HG03457 (cell line): ENCODE data around the gene PUS7.
"Not testable (repeated sequence)": the region's sequence is repeated elsewhere in the genome, so short reads cannot be mapped to it uniquely, and the experiment has no call there.

Source experiments
- ATAC-seq: cut with Tn5 transposase; IDR thresholded peaks from one replicate; pipeline ENCODE4 v1.9.1; 2021; ENCODE audit warnings: moderate number of reproducible peaks; ENCODE audit not compliant: unreplicated experiment

The PUS7 gene

DNA sequence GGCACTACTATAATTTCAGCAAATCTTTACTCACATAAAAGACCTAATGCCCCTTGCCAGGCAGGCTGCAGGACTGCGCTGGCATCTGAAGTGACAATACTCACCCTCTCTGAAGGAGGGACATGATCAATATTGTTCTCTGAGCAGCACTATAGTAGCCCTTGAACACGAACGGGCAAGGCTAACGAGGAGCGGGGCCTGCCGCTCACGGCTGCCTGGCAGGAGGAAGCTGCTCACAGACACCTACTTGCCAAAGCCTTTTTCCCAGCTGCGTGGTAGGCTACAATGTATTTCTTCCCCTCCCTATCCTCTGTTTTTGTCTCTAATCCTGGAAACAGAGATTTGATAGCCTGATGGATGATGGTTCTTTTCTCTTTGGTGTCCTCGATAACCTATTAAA, 19.9 kb downstream of the PUS7 start:
- ATAC-seq: no peak

DNA sequence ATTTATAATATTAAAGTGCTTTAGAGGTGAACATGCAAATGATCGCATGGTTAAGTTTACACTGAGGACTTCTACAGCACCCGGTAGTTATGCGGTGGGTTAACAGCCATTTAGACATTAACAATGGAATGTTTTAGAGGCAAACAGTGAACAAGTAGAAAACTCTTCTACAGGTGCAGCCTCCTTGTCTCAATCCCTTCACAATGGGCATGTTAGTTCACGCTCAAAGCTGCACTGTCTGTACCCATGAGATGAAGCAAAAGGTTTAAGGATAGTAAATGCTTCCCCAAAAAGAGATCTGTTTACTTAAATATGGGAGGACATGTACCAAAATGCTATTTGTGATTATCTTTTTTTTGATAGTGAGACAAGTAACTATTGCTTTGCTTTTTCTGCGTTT, 25.1 kb downstream of the PUS7 start:
- ATAC-seq: no peak

DNA sequence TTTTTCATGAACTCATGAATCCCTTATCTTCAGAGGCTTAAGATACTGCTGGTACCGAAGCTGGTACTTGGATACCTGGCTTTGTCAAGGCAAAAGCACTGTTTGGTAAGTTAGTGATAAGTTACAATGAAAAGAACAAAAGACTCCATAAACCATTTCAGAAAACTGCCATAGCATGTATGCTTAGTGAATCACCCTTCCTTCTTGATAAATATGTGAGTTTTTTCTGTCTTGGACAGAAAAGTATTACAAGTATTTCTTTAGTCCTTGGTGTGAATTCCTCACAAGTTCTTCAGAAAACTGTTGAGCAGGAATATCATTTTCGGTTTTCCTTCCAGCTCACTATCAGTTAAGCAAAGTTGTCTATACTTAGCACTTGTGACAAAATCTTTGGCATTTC, 25.6 kb downstream of the PUS7 start:
- ATAC-seq: no peak

DNA sequence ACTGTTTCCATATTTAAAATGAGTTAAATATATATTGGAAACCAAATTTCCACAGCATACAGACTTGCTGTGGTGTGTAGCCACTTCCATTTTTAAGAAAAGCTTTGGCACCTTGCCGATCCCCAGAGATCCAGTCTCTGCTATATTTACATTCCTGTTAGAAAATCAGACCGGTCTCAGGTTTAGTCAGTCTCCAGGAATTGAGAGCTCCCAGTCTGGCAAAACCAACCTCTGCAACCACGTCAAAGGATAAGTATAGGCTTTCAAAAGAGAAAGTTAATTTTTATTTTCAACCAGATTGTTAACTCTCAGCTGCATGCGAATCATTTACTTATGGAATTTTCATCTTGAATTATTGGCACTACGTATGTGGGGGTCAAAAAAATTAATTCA, 28.2 kb downstream of the PUS7 start:
- ATAC-seq: no peak

DNA sequence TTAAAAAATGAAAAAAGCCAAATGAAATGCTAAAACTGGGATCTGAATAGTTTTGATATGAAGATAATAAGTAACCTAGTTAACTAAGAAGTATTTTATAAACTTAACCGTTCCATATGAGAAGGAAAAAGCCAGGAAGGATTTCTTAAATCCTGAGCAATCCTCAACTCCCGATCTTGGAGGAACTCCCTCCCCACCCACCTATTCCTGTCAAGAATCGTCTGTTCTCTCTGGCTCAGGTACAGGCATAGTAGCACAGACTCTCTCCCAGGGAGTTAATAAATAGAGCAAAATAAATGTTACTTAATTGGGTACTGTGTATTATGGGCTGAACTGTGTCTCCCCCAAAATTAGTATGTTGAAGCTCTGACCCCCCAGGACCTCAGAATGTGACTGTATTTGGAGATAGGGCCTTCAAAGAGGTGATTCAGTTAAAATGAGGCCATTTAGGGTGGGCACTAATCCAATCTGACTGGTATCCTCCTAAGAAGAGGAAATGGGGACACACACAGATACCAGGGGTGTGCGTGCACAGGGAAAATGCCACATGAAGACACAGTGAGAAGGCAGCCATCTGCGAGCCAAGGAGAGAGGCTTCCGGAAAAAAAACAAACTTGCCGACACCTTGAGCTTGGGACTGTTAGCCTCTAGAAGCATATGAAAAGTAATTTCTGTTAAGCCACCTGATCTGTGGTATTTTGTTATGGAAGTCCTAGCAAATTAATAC, 28.7 kb downstream of the PUS7 start:
- ATAC-seq: no peak

DNA sequence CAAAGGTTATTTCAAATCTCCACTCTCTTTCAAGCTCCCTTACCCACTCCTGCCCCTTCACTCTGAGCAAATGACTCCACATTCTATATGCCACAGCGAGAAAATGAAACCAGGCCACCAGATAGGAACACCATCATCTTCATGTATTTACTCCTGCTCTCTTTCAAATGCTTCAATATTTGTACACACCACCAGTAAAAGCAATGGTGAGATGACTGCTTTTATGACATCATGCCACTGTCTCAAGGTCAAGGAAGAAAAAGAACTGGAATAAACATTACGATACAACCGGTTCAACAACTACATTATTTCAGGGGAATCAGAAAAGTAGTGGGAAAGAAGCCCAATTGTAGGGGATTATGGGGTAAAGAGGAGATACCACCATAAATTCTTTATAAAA, 32.7 kb downstream of the PUS7 start:
- ATAC-seq: no peak

DNA sequence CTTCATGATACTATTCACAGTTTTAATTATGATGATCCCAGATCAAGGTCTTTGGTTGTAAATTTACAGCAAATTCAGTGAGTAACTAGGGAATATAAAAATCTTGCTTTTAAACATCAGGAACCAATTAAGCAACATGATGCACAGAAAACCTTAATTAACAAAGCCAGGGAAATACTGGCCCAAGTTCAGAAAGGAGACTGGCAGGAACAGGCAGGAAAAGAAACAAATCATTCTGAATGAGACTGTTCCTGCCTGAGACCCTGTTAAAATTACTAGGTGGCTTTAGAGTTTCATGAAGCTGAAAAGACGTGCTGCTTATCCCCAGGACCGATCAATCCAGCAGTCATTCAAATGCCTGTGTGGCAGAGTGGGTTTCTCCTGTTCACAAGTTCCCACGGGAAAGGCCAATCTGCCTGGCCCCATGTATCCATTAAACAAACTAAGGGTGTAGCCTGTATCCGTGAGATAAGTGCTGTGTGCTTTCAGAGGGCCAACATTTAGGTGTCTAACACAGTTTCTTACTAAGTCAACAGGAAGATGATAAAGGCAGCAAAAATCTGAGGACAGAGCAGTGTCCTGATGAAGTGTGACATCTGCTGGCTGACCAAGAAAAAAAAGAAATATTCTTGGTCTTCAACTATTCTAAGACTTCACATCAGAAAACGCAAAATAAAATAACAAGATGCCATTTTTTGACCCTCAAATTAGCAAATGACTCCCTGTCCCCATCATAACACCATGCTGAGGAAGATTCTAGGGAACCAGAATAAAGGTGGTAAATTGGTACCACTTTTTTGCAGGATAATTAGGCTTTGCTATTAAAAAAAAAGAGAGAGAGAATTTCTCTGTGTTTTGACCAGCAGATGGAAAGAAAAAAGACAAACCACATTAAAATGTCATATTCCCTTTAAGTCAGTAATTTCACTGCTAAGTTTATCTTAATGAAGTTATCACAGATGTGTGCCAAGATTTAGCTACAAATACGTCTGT, 34.2 kb downstream of the PUS7 start:
- ATAC-seq: no peak

DNA sequence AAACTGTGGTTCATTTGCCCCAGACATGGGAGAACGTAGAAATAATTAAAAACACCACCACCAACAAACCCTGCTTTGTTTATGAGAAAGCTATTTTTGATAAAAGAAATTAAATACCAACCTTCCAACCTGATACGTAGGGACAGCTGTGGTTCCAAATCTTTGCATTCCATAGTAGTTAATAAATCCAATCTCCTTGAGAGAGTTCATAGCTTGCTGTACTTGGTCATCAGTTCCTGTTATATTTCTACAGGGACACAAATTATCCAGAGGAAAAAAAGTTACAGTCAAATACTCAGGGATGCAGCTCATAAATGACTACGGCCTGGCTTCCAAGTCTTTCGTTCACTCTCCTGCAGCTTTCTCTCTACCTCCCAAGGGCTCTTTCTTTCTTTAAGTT, 41.1 kb downstream of the PUS7 start:
- no peak for ATAC-seq

DNA sequence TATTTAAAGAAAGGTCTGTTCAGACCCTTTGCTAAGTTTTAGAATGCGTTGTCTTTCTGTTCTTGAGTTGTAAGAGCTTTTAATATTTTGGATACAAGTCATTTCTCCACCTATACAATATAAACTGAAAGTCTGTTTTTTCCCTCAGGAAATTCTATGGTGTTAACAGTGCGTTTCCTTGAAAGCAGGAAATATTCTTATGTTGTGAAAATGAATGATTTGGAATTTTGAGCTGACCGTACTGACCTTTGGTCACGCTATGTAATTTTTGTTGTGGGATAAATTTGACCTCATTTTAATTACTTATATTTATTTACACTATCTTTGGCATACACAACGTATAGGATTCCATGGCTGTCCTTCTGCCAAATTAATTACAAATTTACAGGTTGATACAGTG, 43.5 kb downstream of the PUS7 start:
- no peak for ATAC-seq

DNA sequence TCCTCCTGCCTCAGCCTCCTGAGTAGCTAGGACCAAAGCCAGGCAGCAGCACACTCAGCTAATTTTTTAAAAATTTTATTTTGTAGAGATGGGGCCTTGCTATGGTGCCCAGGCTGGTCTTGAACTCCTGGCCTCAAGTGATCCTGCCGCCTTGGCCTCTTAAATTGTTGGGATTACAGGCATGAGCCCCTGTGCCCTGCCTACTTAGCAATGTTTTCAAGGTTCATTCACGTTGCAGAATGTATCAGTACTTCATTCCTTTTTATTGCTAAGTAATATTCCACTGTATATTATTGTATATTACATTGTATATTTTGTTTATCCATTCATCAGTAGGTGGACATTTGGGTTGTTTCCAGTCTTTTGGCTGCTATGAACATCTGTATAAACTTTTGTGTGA, 44.2 kb downstream of the PUS7 start:
- no peak for ATAC-seq

DNA sequence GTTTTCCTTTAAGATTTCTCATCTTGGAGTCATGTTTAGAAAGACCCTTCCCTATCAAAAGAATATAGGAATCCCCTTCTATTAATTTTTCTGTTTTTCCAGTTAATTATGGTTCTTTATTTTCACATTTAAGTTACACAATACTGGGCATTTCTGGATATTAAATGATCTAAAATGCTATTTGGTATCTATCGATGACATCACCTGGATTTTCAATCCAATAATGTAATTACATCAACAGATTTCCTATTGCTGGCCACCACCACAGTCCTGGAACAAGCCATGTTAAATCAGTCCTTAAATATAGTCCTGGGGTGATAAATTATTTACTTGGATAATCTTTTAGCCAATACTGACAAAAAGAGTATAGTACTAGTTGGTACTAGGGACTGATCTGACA, 48.0 kb downstream of the PUS7 start:
- ATAC-seq: no peak

DNA sequence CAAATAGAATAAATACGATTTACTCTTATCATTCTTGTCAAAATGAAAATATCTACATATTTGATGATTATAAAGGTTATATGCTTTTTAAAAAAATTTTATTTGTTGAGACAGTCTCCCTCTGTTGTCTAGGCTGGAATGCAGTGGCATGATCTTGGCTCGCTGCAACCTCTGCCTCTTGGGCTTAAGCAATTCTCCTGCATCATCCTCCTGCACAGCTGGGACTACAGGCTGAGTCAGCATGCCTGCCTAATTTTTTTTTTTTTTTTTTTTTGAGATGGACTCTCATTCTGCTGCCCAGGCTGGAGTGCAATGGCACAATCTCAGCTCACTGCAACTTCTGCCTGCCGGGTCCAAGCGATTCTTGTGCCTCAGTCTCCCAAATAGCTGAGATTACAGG, 48.9 kb downstream of the PUS7 start:
- no peak for ATAC-seq

DNA sequence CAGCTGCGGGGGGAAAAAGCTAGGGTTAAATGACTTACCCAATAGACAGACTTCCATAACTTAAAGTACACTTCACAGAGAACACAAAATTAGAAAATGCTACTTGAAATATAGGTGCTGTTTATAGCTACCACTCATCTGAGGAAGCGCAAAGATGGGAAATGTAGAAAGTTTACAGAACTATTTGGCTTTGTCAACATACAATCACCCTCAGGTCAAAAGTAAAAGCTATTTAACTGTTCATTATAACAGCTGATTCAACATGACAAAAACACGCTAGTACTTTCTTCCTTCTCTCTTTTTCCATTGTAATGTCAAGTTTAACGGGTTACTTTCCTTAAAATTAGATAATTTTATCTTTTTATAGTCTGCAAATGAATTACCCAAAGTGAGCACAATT, 51.2 kb downstream of the PUS7 start:
- no peak for ATAC-seq

DNA sequence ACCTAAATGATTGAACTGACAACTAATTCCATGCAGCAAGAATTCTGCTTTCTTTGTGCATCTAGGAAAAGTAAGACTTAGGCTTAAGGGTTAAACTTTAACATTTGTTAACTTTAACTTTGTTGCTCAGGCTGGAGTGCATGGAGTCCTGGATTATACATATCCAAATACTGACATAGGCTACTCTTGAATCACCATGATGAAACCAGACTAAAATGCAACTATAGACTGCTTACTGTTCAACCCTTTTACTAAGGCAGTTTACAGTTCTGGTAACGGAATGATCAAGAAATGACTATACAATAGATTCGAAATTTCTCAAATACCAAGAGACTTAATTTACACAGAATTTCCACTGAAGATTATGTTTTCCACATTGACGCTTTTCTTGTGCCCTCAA, 52.0 kb downstream of the PUS7 start:
- no peak for ATAC-seq

DNA sequence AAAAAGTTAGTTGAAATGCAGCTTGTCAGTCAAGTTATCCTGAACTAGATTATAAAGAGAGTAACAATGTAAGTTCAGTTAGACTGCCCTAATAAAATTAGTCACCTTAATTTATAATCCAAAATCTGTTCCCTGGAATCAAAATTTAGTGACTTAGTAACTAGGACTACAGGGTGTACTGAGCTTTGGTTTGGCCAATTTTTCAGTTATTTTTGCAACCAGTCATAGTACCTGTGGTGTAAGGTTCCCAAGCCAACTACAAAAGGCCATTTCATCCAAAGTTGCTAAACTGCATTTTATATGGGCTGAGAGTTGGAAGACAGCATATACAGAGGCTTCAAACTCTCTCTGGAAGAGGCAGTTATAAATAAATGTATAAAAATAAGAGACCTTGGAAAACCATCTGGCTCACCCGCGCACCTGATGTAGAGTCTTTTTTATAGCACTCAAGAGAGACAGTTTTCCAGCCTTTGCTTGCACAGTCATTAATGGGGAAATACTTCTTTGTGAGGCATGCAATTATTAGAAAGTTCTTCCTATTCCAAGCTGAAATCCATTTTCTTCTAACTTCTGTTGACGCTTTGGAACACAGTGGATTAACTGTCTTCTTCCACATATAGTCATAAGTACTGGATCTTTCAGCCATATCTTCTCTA, 59.2 kb downstream of the PUS7 start:
- no peak for ATAC-seq

DNA sequence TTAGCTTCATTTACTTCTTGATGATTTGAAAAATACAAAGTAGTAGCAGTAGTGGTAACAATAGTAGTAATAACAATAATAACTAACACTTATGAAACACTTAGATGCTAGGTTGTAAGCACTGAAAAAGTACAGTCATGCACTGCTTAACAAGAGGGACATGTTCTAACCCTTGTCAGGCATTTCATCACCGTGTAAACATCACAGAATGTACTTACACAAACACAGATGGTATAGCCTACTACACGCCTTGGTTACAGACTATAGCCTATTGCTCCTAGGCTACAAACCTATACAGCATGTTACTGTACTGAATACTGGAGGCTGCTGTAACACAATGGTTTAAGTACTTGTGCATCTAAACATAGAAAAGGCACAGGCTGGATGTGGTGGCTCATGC, 60.6 kb downstream of the PUS7 start:
- no peak for ATAC-seq

DNA sequence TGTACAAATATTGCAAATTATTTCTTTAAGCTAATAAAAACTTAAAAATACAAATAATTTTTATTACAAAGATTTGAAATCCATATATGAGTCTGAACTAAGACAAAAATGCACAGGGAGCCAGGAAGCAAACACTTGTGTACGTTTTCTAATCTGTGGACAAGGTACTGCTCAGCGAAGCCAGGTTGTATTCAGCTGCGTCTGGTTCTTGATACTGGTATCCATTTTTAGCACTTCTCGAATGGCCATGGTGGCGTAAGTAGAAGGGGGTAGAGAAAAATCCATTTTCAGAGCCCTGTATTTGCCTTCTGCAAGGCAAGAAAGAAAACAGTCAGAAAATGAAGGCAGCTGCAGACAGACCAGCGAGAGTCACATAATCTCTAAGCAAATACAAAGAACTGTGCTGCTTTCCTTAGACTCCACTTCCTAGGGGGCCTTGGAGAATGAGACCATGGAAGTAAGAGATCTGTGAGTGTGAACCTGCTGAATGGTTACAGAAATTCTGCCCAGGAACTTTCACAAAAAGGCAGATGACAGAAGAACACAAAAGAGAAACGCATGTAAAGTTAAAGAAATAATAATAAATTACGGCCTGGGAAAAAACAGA, 64.3 kb downstream of the PUS7 start:
- ATAC-seq: no peak

DNA sequence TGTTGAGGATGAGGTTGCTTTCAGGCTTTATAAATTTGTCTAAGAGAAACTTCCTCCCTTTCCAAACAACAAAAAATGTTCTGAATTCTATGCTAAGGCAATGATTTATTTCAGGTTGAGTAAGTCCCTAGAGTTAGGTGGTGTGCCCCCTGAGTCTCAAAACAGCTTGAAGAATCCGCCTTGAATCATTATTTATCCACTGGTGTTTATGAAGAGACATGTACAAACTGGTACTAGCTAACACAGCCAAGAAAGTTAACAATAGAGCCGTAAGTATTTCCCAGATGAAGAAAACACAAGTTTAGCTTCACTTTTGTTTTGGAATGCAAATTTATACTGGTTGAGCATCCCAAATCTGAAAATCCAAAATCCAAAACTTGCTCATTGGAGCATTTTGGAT, 67.2 kb downstream of the PUS7 start:
- no peak for ATAC-seq

DNA sequence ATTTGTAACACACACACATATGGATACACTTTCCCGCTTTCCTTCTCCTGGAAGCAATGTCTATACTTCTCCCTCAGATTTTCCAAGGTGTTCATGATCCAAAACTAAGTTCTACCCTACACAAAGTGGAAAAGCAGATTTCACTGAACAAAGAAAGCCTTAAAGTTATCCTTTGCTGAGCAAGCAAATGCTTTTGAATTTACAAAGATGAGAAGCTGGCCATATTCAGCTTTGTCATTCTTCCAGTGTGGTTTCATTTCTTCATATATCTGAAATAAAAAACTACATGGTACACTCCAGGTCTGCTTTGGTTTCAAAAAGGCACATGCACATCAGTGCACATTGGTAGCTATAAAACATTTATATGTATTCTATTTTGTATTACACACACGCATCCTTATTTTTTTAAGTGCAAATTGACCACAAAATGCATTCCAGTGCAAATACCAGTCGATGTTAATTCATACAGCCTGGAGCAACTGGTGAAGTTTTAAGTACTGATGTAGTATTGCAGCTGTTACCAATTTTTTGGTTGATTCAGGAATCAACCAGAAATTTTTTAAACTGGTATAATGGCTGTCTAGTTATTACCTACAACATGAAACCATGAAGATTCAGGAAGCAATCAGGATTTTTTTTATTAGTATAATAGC, 67.8 kb downstream of the PUS7 start:
- no peak for ATAC-seq

DNA sequence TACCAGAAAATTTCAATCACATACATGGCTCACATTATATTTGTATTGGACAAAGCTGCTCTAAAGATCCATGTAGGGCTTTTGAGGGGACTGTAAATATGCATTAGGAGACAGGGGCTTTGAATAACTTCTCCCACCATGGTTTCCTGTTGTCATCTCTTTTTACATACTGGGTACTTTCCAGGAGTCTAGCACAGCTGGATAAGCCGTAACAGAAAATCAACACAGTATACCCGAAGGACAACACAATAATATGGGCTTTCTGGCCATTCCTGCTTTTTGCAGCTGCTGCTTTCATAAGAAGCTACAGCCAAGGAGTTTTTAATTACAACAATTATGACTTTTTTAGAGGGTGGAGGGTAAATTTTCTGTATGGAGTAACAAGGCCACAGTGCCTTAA, 70.0 kb downstream of the PUS7 start:
- no peak for ATAC-seq

DNA sequence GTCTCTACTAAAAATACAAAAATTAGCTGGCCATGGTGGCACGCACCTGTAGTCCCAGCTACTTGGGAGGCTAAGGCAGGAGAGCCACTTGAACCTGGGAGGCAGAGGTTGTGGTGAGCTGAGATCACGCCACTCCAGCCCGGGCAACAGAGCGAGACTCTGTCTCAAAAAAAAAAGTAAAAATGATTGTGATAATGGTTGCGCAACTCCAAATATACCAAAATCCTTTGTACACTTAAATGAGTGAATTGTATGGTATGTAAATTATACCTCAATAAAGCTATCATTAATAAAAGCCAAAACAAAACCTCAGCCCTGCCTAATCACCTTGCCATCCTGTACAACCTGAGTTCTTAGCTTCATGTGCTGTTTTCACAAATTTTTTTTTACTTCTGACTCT, 71.2 kb downstream of the PUS7 start:
- ATAC-seq: not testable (repeated sequence)
